Right lobe of liver (tissue), 6 donors: ENCODE results near the gene SPINK1. TPM values are rescaled to one million over a fixed set of nuclear protein-coding genes. Genes with fewer than 3 reads are reported as not detected.
A peak's percentile ranks its signal among the peaks of the same experiment; 100 is the strongest.
"Not testable (repeated sequence)": the region's sequence is repeated elsewhere in the genome, so short reads cannot be mapped to it uniquely, and the experiment has no call there.

Experiments
- ATAC-seq, 4 donors: fragments of 200-7000 bp; cut with Tn5 transposase; one replicate each; pipeline ENCODE4 v1.9.1; 2020; ENCODE audit warnings: mild to moderate bottlenecking in 4 of 4, moderate library complexity in 4 of 4
- DNase-seq, 3 donors: peaks; one replicate each; pipeline ENCODE4 v3.0.0-alpha.2; 2020
- H3K27ac ChIP-seq, 3 donors: fragments of 200-600 bp; one replicate each; pipeline ENCODE4 v1.8.0; 2022
- H3K27me3 ChIP-seq, 2 donors: fragments of 200-600 bp; one replicate each; pipeline ENCODE4 v1.8.0; 2022
- H3K36me3 ChIP-seq, 4 donors: fragments of 200-600 bp; sonication (generic) in 1 of 4; one replicate each; pipeline versions ENCODE4 v1.5.1 to v1.8.0; 2017 to 2022; ENCODE audit warnings: control low read depth in 1 of 4
- H3K4me1 ChIP-seq, 4 donors: fragments of 200-600 bp; sonication (generic) in 1 of 4; one replicate each; pipeline versions ENCODE4 v1.5.1 to v1.8.0; 2017 to 2022; ENCODE audit warnings: control low read depth in 1 of 4
- H3K4me3 ChIP-seq, 3 donors: fragments of 200-600 bp; one replicate each; pipeline ENCODE4 v1.8.0; 2022
- H3K9me3 ChIP-seq, 4 donors: fragments of 200-600 bp; sonication (generic) in 1 of 4; one replicate each; pipeline versions ENCODE4 v1.5.1 to v1.8.0; 2017 to 2022; ENCODE audit warnings: control low read depth in 1 of 4
- CTCF ChIP-seq, 4 donors: fragments of 200-600 bp in 3 of 4; fragments of 450-650 bp in 1 of 4; IDR thresholded peaks; one replicate each; pipeline versions ENCODE4 v1.5.1 to v1.8.0; 2016 to 2022; ENCODE audit warnings: antibody characterized with exemption in 4 of 4, mild to moderate bottlenecking in 2 of 4
- POLR2A ChIP-seq: fragments of 450-650 bp; IDR thresholded peaks from one replicate; pipeline ENCODE4 v1.6.1; 2017; ENCODE audit warnings: antibody characterized with exemption, mild to moderate bottlenecking
- WGBS: methylation state at CpG from one replicate; pipeline ENCODE4 v1.1.6; 2018; ENCODE audit warnings: low coverage, low lambda C conversion rate; ENCODE audit not compliant: insufficient coverage; ENCODE audit errors: missing lambda C conversion rate; 5-methylcytosine and 5-hydroxymethylcytosine counted together
- intact Hi-C, 2 donors: fragments of 100-400 bp; cut with DNase I; formaldehyde crosslinking; loops; one replicate each; pipeline versions ENCODE4 v1.11.2 to v1.14.1; 2022
- total RNA-seq, 6 experiments: library from RNA; depleted of rRNA in 2 of 6; stranded (reverse); fragments of >200 nt in 2 of 6; fragmentation: NEBNext Ultra II Directional in 3 of 6; extraction: Animal tissue kit (Norgen Biotek cat#: 25700) in 3 of 6; gene quantifications; one replicate each; pipeline versions ENCODE4 v1.1.0 to v1.2.4, GENCODE V29; 2016 to 2023
- donor health status: DM: no; HTN: yes; CAD: no.
- donor health status: DM: no; HTN: no; CAD: no.
- donor health status: DM: no; HTN: no; CAD: no.
- donor health status: DM: no; HTN: yes; CAD: no.
- donor health status: DM: no; HTN: yes; CAD: no.

The SPINK1 gene
- total RNA-seq, 6 experiments from 2014 or later = 11.9 to 823 (median 161) TPM

GRCh38 chr5:147836439-147836838, 5.0 kb upstream of the SPINK1 start:
- intact Hi-C loops = no loop called here
- Histone ChIP-seq H3K36me3 (no peaks in the 10 kb centered on the region), H3K9me3 (no peaks in the 10 kb centered on the region), H3K27ac (peak overlapping the region in 1 of 3 donors; percentile 30), H3K4me1 (peaks cover 0 to 28% (median 9%) of the 10 kb centered on the region in 4 donors), H3K27me3 (no peaks in the 10 kb centered on the region), H3K4me3 (no peak overlapping the region)
- DNase-seq = no peak
- peak in 3 of 4 donors; percentile 9 to 34 (median 23) for ATAC-seq
- 57% methylated on average over 3 of the region's 3 CpGs for WGBS
- TF ChIP-seq CTCF (IDR thresholded peaks at IDR 0.05) (no peak), POLR2A (no peak)

DNA sequence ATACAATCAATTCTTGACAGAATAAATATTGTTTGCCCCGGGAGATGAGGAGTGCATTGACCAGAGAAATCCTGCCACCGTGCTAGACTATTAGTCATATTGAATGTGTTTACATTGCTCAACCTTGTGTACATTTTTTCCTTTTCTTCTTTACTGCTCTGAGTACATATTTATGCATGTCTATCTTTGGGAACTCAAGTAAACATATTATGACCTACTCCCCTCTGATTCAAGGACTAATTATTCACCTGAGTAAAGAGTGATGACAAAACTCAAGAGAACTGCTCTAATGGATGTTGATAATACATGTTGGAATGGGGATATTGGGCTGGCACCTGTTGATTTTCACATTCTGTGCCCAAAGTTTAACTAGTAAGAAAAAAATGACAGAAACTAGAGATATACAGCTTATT, 3.9 kb upstream of the SPINK1 start:
- intact Hi-C loops = no loop called here
- Histone ChIP-seq H3K4me3 (no peak overlapping the region), H3K27ac (peak overlapping the region in 1 of 3 donors; percentile 26), H3K4me1 (peaks cover 0 to 29% (median 9%) of the 10 kb centered on the region in 4 donors), H3K9me3 (no peaks in the 10 kb centered on the region), H3K27me3 (no peaks in the 10 kb centered on the region), H3K36me3 (no peaks in the 10 kb centered on the region)
- no peak for DNase-seq
- ATAC-seq = peak; percentile 73 to 83 (median 80)
- WGBS = 12% methylated on average over 2 of the region's 2 CpGs
- TF ChIP-seq POLR2A (no peak), CTCF (IDR thresholded peaks at IDR 0.05) (no peak)

DNA sequence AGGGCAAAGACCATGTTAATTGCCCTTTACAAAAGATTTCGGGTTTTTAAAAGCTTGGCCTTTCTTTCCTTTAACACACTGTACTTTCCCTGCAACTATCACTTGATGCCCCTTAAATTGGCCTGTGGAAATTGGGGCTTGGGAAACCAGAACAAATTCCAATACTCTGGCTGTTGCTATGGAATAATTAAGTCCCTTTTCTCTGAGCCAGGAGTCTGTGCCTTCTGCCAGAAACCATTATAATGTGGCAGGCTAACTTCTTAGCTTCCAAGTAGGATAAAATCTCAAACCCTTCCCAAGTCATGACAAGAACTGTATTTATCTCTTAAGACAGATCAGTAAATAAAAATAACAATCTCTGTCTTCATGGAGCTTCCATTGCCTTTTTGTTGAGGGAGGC, 1.1 kb upstream of the SPINK1 start:
- DNase-seq (no peak), ATAC-seq (no peak)
- Histone ChIP-seq H3K9me3 (no peaks in the 10 kb centered on the region), H3K4me3 (no peak overlapping the region), H3K27ac (no peak overlapping the region), H3K4me1 (peaks cover 0 to 30% (median 7%) of the 10 kb centered on the region in 4 donors), H3K36me3 (no peaks in the 10 kb centered on the region), H3K27me3 (no peaks in the 10 kb centered on the region)
- WGBS = 67% methylated on average over 1 of the region's 1 CpG
- intact Hi-C loops = no loop called here
- TF ChIP-seq CTCF (IDR thresholded peaks at IDR 0.05) (no peak), POLR2A (no peak)

GRCh38 chr5:147830035-147830434, 1.4 kb downstream of the SPINK1 start:
- TF ChIP-seq CTCF (IDR thresholded peaks at IDR 0.05) (no peak), POLR2A (no peak)
- intact Hi-C loops = no loop called here
- peak; percentile 49 to 67 (median 58) for ATAC-seq
- Histone ChIP-seq H3K36me3 (no peaks in the 10 kb centered on the region), H3K9me3 (no peaks in the 10 kb centered on the region), H3K4me3 (peak overlapping the region in 2 of 3 donors; percentile 40 to 41), H3K4me1 (peaks cover 0 to 29% (median 6%) of the 10 kb centered on the region in 4 donors), H3K27me3 (no peaks in the 10 kb centered on the region), H3K27ac (no peak overlapping the region)
- DNase-seq = no peak

GRCh38 chr5:147827017-147827416, 4.5 kb downstream of the SPINK1 start:
- ATAC-seq, H3K36me3 ChIP-seq, DNase-seq, H3K4me3 ChIP-seq, H3K27ac ChIP-seq, H3K27me3 ChIP-seq, H3K9me3 ChIP-seq, intact Hi-C loops: not testable (repeated sequence)
- H3K4me1 ChIP-seq = peaks cover 0 to 24% (median 6%) of the 10 kb centered on the region in 4 donors
- 80% methylated on average over 1 of the region's 5 CpGs for WGBS
